Sigmoid colon (tissue), 7 donors: Measurements from ENCODE around the gene ODF2. TPM values are rescaled to one million over a fixed set of nuclear protein-coding genes. Genes with fewer than 3 reads are reported as not detected.
A peak's percentile ranks its signal among the peaks of the same experiment; 100 is the strongest.

ENCODE experiments used
- DNase-seq: peaks from one replicate; pipeline ENCODE4 v3.0.0-alpha.2; 2019
- H3K27ac ChIP-seq, 4 donors: fragments of 200-600 bp; sonication (generic); one replicate each; pipeline ENCODE4 v1.5.1; 2016 to 2019; ENCODE audit warnings: mild to moderate bottlenecking in 1 of 4
- H3K27me3 ChIP-seq, 3 donors: fragments of 200-600 bp; sonication (generic); one replicate each; pipeline ENCODE4 v1.5.1; 2019; ENCODE audit warnings: mild to moderate bottlenecking in 1 of 3
- H3K36me3 ChIP-seq, 4 donors: fragments of 200-600 bp; sonication (generic); one replicate each; pipeline ENCODE4 v1.5.1; 2016 to 2019
- H3K4me1 ChIP-seq, 4 donors: fragments of 200-600 bp; sonication (generic); one replicate each; pipeline ENCODE4 v1.5.1; 2017 to 2019
- H3K4me3 ChIP-seq, 4 donors: fragments of 200-600 bp; sonication (generic); one replicate each; pipeline ENCODE4 v1.5.1; 2017 to 2019; ENCODE audit warnings: mild to moderate bottlenecking in 2 of 4, moderate library complexity in 1 of 4
- H3K9me3 ChIP-seq, 4 donors: fragments of 200-600 bp in 3 of 4; sonication (generic) in 3 of 4; one replicate each; pipeline versions ENCODE4 v1.5.1 to v1.6.1; 2013 to 2019
- CTCF ChIP-seq, 4 experiments: fragments of 450-650 bp in 3 of 4; fragments of 200-600 bp in 1 of 4; IDR thresholded peaks; one replicate each; pipeline ENCODE4 v1.5.1; 2016 to 2019; ENCODE audit warnings: antibody characterized with exemption in 4 of 4, mild to moderate bottlenecking in 3 of 4, moderate library complexity in 2 of 4
- EP300 ChIP-seq, 4 donors: sonication (generic); formaldehyde crosslinking; IDR thresholded peaks; one replicate each; pipeline ENCODE4 v1.6.1; 2017; ENCODE audit warnings: antibody characterized with exemption in 4 of 4
- POLR2A ChIP-seq, 2 donors: fragments of 450-650 bp; IDR thresholded peaks; one replicate each; pipeline ENCODE4 v1.6.1; 2016; ENCODE audit warnings: antibody characterized with exemption in 2 of 2, mild to moderate bottlenecking in 2 of 2, moderate library complexity in 2 of 2
- POLR2AphosphoS5 ChIP-seq, 4 donors: sonication (generic); formaldehyde crosslinking; IDR thresholded peaks; one replicate each; pipeline ENCODE4 v1.6.1; 2017; ENCODE audit warnings: antibody characterized with exemption in 4 of 4
- WGBS, 2 donors: extraction: QIAGEN DNeasy Blood & Tissue Kit; methylation state at CpG; one replicate each; pipeline ENCODE4 v1.1.7; 2013; 5-methylcytosine and 5-hydroxymethylcytosine counted together
- intact Hi-C: fragments of 100-400 bp; cut with DNase I; formaldehyde crosslinking; loops from one replicate; pipeline ENCODE4 v1.15.1; 2023
- polyA plus RNA-seq, 3 donors: library from polyadenylated mRNA; stranded (reverse); fragments of 200-250 nt; gene quantifications; one replicate each; pipeline ENCODE4 v1.2.3, GENCODE V29; 2013
- small RNA-seq, 3 donors: library from RNA; depleted of rRNA; stranded (forward); fragments of <200 nt; gene quantifications; one replicate each; pipeline ENCODE3, GENCODE V24; 2016
- total RNA-seq, 4 donors: library from RNA; depleted of rRNA; stranded (reverse); fragments of >200 nt; gene quantifications; one replicate each; pipeline ENCODE4 v1.1.0, GENCODE V29; 2016
- donor health status: healthy with polysubstance abuse.
- donor health status: Bipolar disorder and iron deficiency.
- donor health status: healthy.

Gene ODF2
- total and polyA plus RNA-seq, 7 donors = 4.6 to 28.2 (median 14.0) TPM

GRCh38 chr9:128540634-128541360 is 85.0 kb downstream of the ODF2 start:
- H3K4me3 ChIP-seq = no peak overlapping the region
- H3K27me3 ChIP-seq = no peaks in the 10 kb centered on the region
- H3K9me3 ChIP-seq = no peaks in the 10 kb centered on the region
- DNase-seq = no peak
- no peaks in the 10 kb centered on the region for H3K4me1 ChIP-seq
- intact Hi-C loops = no loop called here
- WGBS, 2 donors = 85 to 89% methylated on average over 3 of the region's 3 CpGs
- no peak for TF ChIP-seq EP300 (IDR thresholded peaks at IDR 0.05)
- no peak overlapping the region for H3K27ac ChIP-seq
- peaks cover 17 to 79% (median 55%) of the 10 kb centered on the region in 4 donors for H3K36me3 ChIP-seq

GRCh38 chr9:128546504-128546903 is 90.7 kb downstream of the ODF2 start:
- Histone ChIP-seq H3K36me3 (peaks cover 0 to 22% (median 13%) of the 10 kb centered on the region in 4 donors), H3K4me3 (no peak overlapping the region), H3K27ac (no peak overlapping the region), H3K4me1 (peaks cover 0 to 32% (median 29%) of the 10 kb centered on the region in 4 donors), H3K9me3 (no peaks in the 10 kb centered on the region), H3K27me3 (no peaks in the 10 kb centered on the region)
- 81 to 85% methylated on average over 3 of the region's 3 CpGs for WGBS, 2 donors
- no peak for DNase-seq
- intact Hi-C loops = loop anchor here (5.0 kb wide), 1 partner anchor 44 kb away; the partner anchor contains the start of gene GLE1
- no peak for TF ChIP-seq CTCF (IDR thresholded peaks at IDR 0.05)
- no peak for TF ChIP-seq EP300 (IDR thresholded peaks at IDR 0.05)
- no peak for TF ChIP-seq POLR2A (IDR thresholded peaks at IDR 0.05)
- TF ChIP-seq POLR2AphosphoS5 (IDR thresholded peaks at IDR 0.05) = no peak

GRCh38 chr9:128548876-128549275 is 93.1 kb downstream of the ODF2 start:
- H3K27me3 ChIP-seq = no peaks in the 10 kb centered on the region
- H3K4me1 ChIP-seq = peaks cover 0 to 41% (median 37%) of the 10 kb centered on the region in 4 donors
- H3K4me3 ChIP-seq = no peak overlapping the region
- no peaks in the 10 kb centered on the region for H3K36me3 ChIP-seq
- intact Hi-C loops = loop anchor here (5.0 kb wide), 1 partner anchor 47 kb away; the partner anchor contains the start of gene GLE1
- H3K27ac ChIP-seq = peak overlapping the region; percentile 98 to 100 (median 98)
- H3K9me3 ChIP-seq = no peaks in the 10 kb centered on the region
- WGBS, 2 donors = 92 to 93% methylated on average over 7 of the region's 7 CpGs
- no peak for TF ChIP-seq EP300 (IDR thresholded peaks at IDR 0.05)
- no peak for TF ChIP-seq CTCF (IDR thresholded peaks at IDR 0.05)
- no peak for TF ChIP-seq POLR2A (IDR thresholded peaks at IDR 0.05)
- TF ChIP-seq POLR2AphosphoS5 (IDR thresholded peaks at IDR 0.05) = no peak
- DNase-seq = no peak

GRCh38 chr9:128550226-128550625 is 94.4 kb downstream of the ODF2 start:
- no peak overlapping the region for H3K4me3 ChIP-seq
- no peak for DNase-seq
- H3K27ac ChIP-seq = peak overlapping the region; percentile 98 to 100 (median 98)
- TF ChIP-seq CTCF (IDR thresholded peaks at IDR 0.05) (no peak), POLR2A (IDR thresholded peaks at IDR 0.05) (no peak), POLR2AphosphoS5 (IDR thresholded peaks at IDR 0.05) (no peak), EP300 (IDR thresholded peaks at IDR 0.05) (no peak)
- no peaks in the 10 kb centered on the region for H3K36me3 ChIP-seq
- H3K9me3 ChIP-seq = no peaks in the 10 kb centered on the region
- H3K4me1 ChIP-seq = peaks cover 0 to 55% (median 50%) of the 10 kb centered on the region in 4 donors
- H3K27me3 ChIP-seq = no peaks in the 10 kb centered on the region
- intact Hi-C loops = loop anchor here (5.0 kb wide), 3 partner anchors 137 to 267 kb away; partner anchors contain the start of genes ENDOG, SET and URM1
- 72 to 76% methylated on average over 2 of the region's 2 CpGs for WGBS, 2 donors

Small RNA genes within 50 kb of the gene (small RNA-seq; reads per million reads assigned to genes)
- 0 reads per million in 3 donors for gene RNU7-171P

Other genes starting within 250 kb of the ODF2 start
- 100 to 1,000 TPM in 1 of 4 donors, 10 to 100 TPM in 3; 76.0 to 104 (median 86.5) TPM for gene GOLGA2, start 180.0 kb upstream of the ODF2 start, total RNA-seq
- 10 to 100 TPM; 48.1 to 82.7 (median 50.5) TPM for gene GOLGA2, start 180.0 kb upstream of the ODF2 start, polyA plus RNA-seq
- 10 to 100 TPM; 18.0 to 35.7 (median 23.4) TPM for gene SWI5, start 179.7 kb upstream of the ODF2 start, total RNA-seq
- 10 to 100 TPM; 23.4 to 27.3 (median 24.1) TPM for gene SWI5, start 179.7 kb upstream of the ODF2 start, polyA plus RNA-seq
- 10 to 100 TPM in 1 of 4 donors, 1 to 10 TPM in 3; 7.6 to 14.1 (median 9.1) TPM for gene TRUB2, start 133.6 kb upstream of the ODF2 start, total RNA-seq
- 10 to 100 TPM; 16.7 to 20.8 (median 18.0) TPM for gene TRUB2, start 133.6 kb upstream of the ODF2 start, polyA plus RNA-seq
- gene COQ4, start 133.2 kb upstream of the ODF2 start, total RNA-seq = 10 to 100 TPM; 26.4 to 60.7 (median 29.7) TPM
- gene COQ4, start 133.2 kb upstream of the ODF2 start, polyA plus RNA-seq = 10 to 100 TPM; 58.3 to 80.9 (median 67.0) TPM
- gene SLC27A4, start 115.5 kb upstream of the ODF2 start, total RNA-seq = 10 to 100 TPM; 10.7 to 18.0 (median 12.0) TPM
- gene SLC27A4, start 115.5 kb upstream of the ODF2 start, polyA plus RNA-seq = 10 to 100 TPM in 2 of 3 donors, 1 to 10 TPM in 1; 6.0 to 45.1 (median 14.3) TPM
- 10 to 100 TPM; 16.3 to 25.1 (median 20.4) TPM for gene URM1, start 84.6 kb upstream of the ODF2 start, total RNA-seq
- gene URM1, start 84.6 kb upstream of the ODF2 start, polyA plus RNA-seq = 10 to 100 TPM; 41.8 to 73.3 (median 60.1) TPM
- 10 to 100 TPM; 18.2 to 28.5 (median 19.8) TPM for gene CERCAM, start 35.1 kb upstream of the ODF2 start, total RNA-seq
- gene CERCAM, start 35.1 kb upstream of the ODF2 start, polyA plus RNA-seq = 1 to 10 TPM; 4.2 to 7.1 (median 4.6) TPM
- gene GLE1, start 48.7 kb downstream of the ODF2 start, total RNA-seq = 10 to 100 TPM; 17.6 to 29.4 (median 20.9) TPM
- gene GLE1, start 48.7 kb downstream of the ODF2 start, polyA plus RNA-seq = 10 to 100 TPM; 19.8 to 24.6 (median 20.8) TPM
- 100 to 1,000 TPM; 150 to 306 (median 163) TPM for gene SPTAN1, start 96.6 kb downstream of the ODF2 start, total RNA-seq
- 100 to 1,000 TPM in 1 of 3 donors, 10 to 100 TPM in 2; 43.5 to 154 (median 57.7) TPM for gene SPTAN1, start 96.6 kb downstream of the ODF2 start, polyA plus RNA-seq
- gene DYNC2I2, start 200.8 kb downstream of the ODF2 start, total RNA-seq = 10 to 100 TPM; 21.6 to 33.0 (median 27.0) TPM
- 10 to 100 TPM; 39.6 to 87.4 (median 43.9) TPM for gene DYNC2I2, start 200.8 kb downstream of the ODF2 start, polyA plus RNA-seq
- 100 to 1,000 TPM; 182 to 195 (median 187) TPM for gene SET, start 233.2 kb downstream of the ODF2 start, total RNA-seq
- gene SET, start 233.2 kb downstream of the ODF2 start, polyA plus RNA-seq = 100 to 1,000 TPM in 2 of 3 donors, 10 to 100 TPM in 1; 77.2 to 172 (median 114) TPM
- 1 to 10 TPM; 1.6 to 5.5 (median 3.1) TPM for gene PKN3, start 246.5 kb downstream of the ODF2 start, total RNA-seq
- gene PKN3, start 246.5 kb downstream of the ODF2 start, polyA plus RNA-seq = 1 to 10 TPM; 1.6 to 7.2 (median 1.8) TPM